Activated CD4-positive, alpha-beta T cell treated with anti-CD3 and anti-CD28 coated beads, Interleukin-10, Interleukin-2, amounts not matched to agents 100 ng/mL and 50 ng/mL, durations not matched to agents 16 hours and 8 hours (primary cell): ENCODE measurements around the gene PPP1R17.

Source experiments
- DNase-seq: peaks from one replicate; pipeline ENCODE4 v3.0.0-alpha.2; 2020

Gene PPP1R17

GRCh38 chr7:31702354-31702753, 15.3 kb downstream of the PPP1R17 start:
- no peak for DNase-seq

DNA sequence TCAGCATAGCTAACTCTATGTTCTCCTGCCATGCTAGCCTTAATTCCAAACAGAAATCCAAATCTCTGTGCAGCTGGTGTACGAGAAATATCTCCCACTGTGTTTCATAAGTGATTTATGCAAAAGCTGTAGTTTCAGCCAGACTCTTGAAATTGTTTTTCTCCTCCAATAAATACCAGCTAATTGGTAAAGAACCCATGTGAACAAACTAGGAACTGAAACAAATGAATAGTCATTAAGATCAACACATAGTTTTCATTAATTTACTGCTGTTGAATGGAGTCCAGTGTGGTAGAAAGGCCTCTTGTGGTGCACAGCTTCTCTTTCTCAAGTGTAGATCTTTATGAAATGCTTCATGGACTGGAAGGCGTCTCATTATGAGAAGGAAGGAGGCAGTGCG, 18.4 kb downstream of the PPP1R17 start:
- DNase-seq, result no peak

GRCh38 chr7:31707089-31707488, 20.1 kb downstream of the PPP1R17 start:
- DNase-seq, result no peak

GRCh38 chr7:31710171-31710570, 23.2 kb downstream of the PPP1R17 start:
- DNase-seq, result no peak

- DNase-seq, result no peak
Observed at GRCh38 chr7:31716355-31716754, 29.3 kb downstream of the PPP1R17 start.

DNA sequence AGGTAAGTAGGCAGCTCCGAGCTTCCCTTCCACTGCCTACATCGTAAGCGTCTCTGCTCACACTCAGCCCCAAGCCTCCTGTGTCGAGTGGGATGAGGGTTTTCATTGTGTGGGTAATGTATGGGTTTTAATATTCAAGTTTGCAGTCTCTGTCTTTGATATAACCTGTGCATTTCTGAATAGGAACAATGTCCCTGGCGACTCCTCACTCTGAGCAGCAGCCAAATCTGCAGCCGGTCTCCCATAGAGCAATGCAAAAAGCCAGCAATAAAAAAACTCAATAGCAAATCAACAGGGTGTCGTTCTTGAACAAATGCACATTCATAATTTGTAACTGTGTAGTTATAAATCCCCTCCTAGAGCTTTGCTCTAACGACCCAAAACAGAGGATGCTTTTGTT, 33.4 kb downstream of the PPP1R17 start:
- DNase-seq, result no peak

DNA sequence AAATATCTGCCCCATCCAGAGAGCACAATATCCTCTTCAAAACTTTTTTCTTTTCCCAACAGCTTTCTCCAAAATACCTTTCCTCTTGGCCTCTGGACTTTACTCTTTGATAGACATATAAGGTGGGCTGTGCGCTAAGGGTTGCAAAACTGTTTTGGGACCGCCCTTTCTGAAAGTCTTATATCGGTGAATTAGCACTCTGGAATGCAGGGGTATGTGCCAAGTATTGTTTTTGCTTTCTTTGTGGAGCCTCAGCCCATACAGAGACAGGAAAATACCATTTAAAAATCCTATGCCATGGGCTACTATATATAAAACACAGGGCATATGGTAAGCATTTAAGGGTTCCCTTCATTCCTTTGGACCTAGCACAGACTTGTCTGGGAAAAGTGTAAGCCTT, 37.7 kb downstream of the PPP1R17 start:
- no peak for DNase-seq

- DNase-seq, result no peak
Observed at GRCh38 chr7:31729195-31729804, 42.3 kb downstream of the PPP1R17 start.

DNA sequence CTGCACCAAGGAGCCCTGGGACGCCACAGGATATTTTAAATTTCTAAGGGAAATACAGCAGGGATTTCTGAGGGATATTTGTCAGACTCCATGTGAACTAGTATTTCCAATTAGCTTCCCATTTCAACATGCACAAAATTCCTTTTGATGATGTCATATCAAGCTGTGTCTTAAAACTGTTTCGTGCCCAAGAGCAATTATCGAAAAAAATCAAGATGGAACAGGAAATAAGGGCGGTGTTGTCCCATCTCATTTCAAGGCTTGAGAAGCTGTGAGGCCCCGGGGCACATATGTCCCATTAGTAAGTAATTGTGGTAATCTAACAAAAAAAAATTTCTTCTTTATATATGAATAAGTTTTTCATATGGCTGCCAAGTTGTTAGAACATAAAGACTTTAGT, 47.4 kb downstream of the PPP1R17 start:
- DNase-seq, result no peak

- DNase-seq, result peak; percentile 29
Observed at GRCh38 chr7:31735991-31736982, 49.3 kb downstream of the PPP1R17 start.

- DNase-seq, result no peak
Observed at GRCh38 chr7:31741852-31742251, 54.8 kb downstream of the PPP1R17 start.

DNA sequence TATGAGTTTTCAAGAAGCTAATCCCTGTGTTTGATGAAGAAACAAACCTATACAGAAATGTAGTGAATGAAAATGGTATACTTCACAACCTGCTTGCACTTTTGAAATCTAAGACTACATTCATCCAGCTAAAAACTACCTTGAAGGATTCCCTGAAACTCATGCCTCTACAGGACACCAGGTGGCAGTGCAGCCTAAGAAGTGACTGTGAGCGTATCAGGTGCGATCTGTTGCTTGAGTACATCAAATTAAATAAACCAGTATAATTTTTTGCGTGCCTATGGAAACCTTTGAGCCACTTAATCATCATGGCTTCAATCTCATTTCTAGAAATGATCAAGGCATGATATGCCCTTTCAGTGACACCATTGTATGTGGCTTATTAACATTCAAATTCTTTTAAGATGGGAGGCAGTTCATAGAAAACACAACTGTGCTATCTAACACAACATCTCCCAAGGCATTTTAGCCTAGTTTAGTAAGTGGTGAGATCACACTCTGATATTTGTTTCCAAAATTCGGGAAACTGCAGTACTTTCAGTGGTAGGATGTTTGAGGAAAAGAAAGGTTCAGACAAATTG, 57.4 kb downstream of the PPP1R17 start:
- DNase-seq, result peak; percentile 52

GRCh38 chr7:31747553-31747952, 60.5 kb downstream of the PPP1R17 start:
- DNase-seq, result no peak

DNA sequence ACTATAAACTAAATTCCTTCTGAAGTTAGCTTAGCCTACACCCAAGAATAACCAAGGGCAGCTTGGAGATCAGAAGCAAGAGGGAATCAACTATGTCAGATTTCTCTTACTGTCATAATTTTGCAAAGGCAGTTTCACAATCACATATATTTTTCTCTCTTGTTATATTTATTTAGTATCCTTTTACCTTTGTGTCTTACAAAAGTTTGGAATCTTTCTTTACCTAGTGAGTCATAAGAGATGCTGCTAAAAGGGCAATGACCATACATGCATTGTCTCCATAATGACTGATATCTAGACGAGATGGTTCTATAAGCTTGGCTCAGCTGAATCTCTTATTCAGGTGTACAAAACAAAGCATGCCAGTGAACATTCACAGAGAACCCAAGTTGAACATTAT, 61.1 kb downstream of the PPP1R17 start:
- DNase-seq, result no peak

GRCh38 chr7:31751726-31752125, 64.7 kb downstream of the PPP1R17 start:
- DNase-seq, result no peak
